ENCODE results near the gene ACO1. TPM values are rescaled to one million over a fixed set of nuclear protein-coding genes. Genes with fewer than 3 reads are reported as not detected.

ACO1 gene
- total RNA-seq, 2 experiments from 2014 or later = 8.8 to 9.0 TPM

GRCh38 chr9:32345243-32345642, 39.2 kb upstream of the ACO1 start:
- H2AFZ ChIP-seq (ENCODE audit: low read length) = no peak overlapping the region
- no peak overlapping the region for H3K4me3 ChIP-seq (ENCODE audit: low read depth, low read length, poor library complexity, severe bottlenecking)
- ChIA-PET POLR2A (no interaction called here), CTCF (ENCODE audit: unreplicated experiment) (no interaction called here)
- no peaks in the 10 kb centered on the region for H4K20me1 ChIP-seq (ENCODE audit: insufficient read depth, low read length)
- intact Hi-C loops (cut with micrococcal nuclease; ENCODE audit: unreplicated experiment) = no loop called here
- no peaks in the 10 kb centered on the region for H3K9me3 ChIP-seq (ENCODE audit: low read length)
- DNase-seq (ENCODE audit: low spot score) = no peak
- no peak overlapping the region for H3K4me2 ChIP-seq (ENCODE audit: low read length)
- H3K36me3 ChIP-seq (ENCODE audit: insufficient read depth, low read length) = no peaks in the 10 kb centered on the region
- no peaks in the 10 kb centered on the region for H3K79me2 ChIP-seq (ENCODE audit: insufficient read depth, low read depth, low read length)
- no peak for TF ChIP-seq EZH2phosphoT487 (IDR thresholded peaks at IDR 0.05; ENCODE audit: borderline replicate concordance, low read depth, low read length)
- no peak for TF ChIP-seq CTCF (conservative IDR thresholded peaks at IDR 0.05; ENCODE audit: low read length)
- H3K9me2 ChIP-seq (ENCODE audit: insufficient read depth, low read length) = no peaks in the 10 kb centered on the region
- H3K27ac ChIP-seq (ENCODE audit: low read depth, low read length, poor library complexity, severe bottlenecking) = no peak overlapping the region
- BruUV-seq (replicated peaks) = no TSS peak
- no peaks in the 10 kb centered on the region for H3K4me1 ChIP-seq (ENCODE audit: insufficient read depth, low read length, poor library complexity, severe bottlenecking)

- Histone ChIP-seq H3K9me3 (ENCODE audit: low read length) (no peaks in the 10 kb centered on the region), H3K27ac (ENCODE audit: low read depth, low read length, poor library complexity, severe bottlenecking) (no peak overlapping the region), H3K79me2 (ENCODE audit: insufficient read depth, low read depth, low read length) (no peaks in the 10 kb centered on the region), H3K36me3 (ENCODE audit: insufficient read depth, low read length) (no peaks in the 10 kb centered on the region), H4K20me1 (ENCODE audit: insufficient read depth, low read length) (no peaks in the 10 kb centered on the region), H2AFZ (ENCODE audit: low read length) (no peak overlapping the region), H3K4me2 (ENCODE audit: low read length) (no peak overlapping the region), H3K4me3 (ENCODE audit: low read depth, low read length, poor library complexity, severe bottlenecking) (no peak overlapping the region), H3K9me2 (ENCODE audit: insufficient read depth, low read length) (no peaks in the 10 kb centered on the region), H3K4me1 (ENCODE audit: insufficient read depth, low read length, poor library complexity, severe bottlenecking) (no peaks in the 10 kb centered on the region)
- CTCF ChIA-PET (ENCODE audit: unreplicated experiment) = no interaction called here
- POLR2A ChIA-PET = no interaction called here
- BruUV-seq (replicated peaks) = no TSS peak
- intact Hi-C loops (cut with micrococcal nuclease; ENCODE audit: unreplicated experiment) = no loop called here
- TF ChIP-seq CTCF (conservative IDR thresholded peaks at IDR 0.05; ENCODE audit: low read length) (no peak), EZH2phosphoT487 (IDR thresholded peaks at IDR 0.05; ENCODE audit: borderline replicate concordance, low read depth, low read length) (no peak)
- no peak for DNase-seq (ENCODE audit: low spot score)
These were observed 36.9 kb upstream of the ACO1 start for GRCh38 chr9:32347571-32347970.

- Histone ChIP-seq H3K36me3 (ENCODE audit: insufficient read depth, low read length) (no peaks in the 10 kb centered on the region), H3K4me2 (ENCODE audit: low read length) (no peak overlapping the region), H3K27ac (ENCODE audit: low read depth, low read length, poor library complexity, severe bottlenecking) (no peak overlapping the region), H3K4me1 (ENCODE audit: insufficient read depth, low read length, poor library complexity, severe bottlenecking) (no peaks in the 10 kb centered on the region), H3K9me2 (ENCODE audit: insufficient read depth, low read length) (no peaks in the 10 kb centered on the region), H4K20me1 (ENCODE audit: insufficient read depth, low read length) (no peaks in the 10 kb centered on the region), H3K9me3 (ENCODE audit: low read length) (no peaks in the 10 kb centered on the region), H2AFZ (ENCODE audit: low read length) (no peak overlapping the region), H3K79me2 (ENCODE audit: insufficient read depth, low read depth, low read length) (no peaks in the 10 kb centered on the region), H3K4me3 (ENCODE audit: low read depth, low read length, poor library complexity, severe bottlenecking) (no peak overlapping the region)
- ChIA-PET POLR2A (no interaction called here), CTCF (ENCODE audit: unreplicated experiment) (no interaction called here)
- no peak for DNase-seq (ENCODE audit: low spot score)
- TF ChIP-seq EZH2phosphoT487 (IDR thresholded peaks at IDR 0.05; ENCODE audit: borderline replicate concordance, low read depth, low read length) (no peak), CTCF (conservative IDR thresholded peaks at IDR 0.05; ENCODE audit: low read length) (no peak)
- intact Hi-C loops (cut with micrococcal nuclease; ENCODE audit: unreplicated experiment) = no loop called here
- BruUV-seq (replicated peaks) = no TSS peak
These were observed 36.2 kb upstream of the ACO1 start for GRCh38 chr9:32348106-32348695.
